Colon (tissue), 2 donors: Measurements from ENCODE around the gene LCN6.
"Not testable (repeated sequence)": the region's sequence is repeated elsewhere in the genome, so short reads cannot be mapped to it uniquely, and the experiment has no call there.

Source experiments
- FAIRE-seq: peaks from 2 replicates; lab custom pipeline; 2012; peaks lifted over from hg19 to GRCh38; lab: Jason Lieb, UNC
- donor health status: control.
- donor health status: control.

Gene LCN6, protein sequence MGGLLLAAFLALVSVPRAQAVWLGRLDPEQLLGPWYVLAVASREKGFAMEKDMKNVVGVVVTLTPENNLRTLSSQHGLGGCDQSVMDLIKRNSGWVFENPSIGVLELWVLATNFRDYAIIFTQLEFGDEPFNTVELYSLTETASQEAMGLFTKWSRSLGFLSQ

DNA sequence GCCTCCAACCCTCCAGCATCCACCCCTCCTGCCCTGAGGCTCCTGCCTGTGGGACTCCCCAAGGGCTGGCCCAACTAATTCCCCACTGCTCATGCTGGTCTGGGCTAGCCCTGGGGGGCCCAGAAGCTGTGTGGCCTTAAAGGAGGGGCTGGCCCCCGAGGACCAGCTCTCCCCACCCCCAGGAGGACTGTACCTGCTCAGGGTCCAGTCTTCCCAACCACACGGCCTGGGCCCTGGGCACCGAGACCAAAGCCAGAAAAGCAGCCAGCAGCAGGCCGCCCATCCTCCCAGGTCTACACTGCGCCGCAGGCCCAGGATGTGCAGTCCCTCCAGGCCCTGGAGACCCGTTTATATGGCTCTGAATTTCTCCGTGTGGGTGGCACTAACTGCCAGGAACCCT, at the start of gene LCN6:
TSS of gene LCN6 (minus strand) at position 325 of the 400 bp plus-strand sequence. CDS start at position 283, 42 bp downstream.
- FAIRE-seq: no peak

DNA sequence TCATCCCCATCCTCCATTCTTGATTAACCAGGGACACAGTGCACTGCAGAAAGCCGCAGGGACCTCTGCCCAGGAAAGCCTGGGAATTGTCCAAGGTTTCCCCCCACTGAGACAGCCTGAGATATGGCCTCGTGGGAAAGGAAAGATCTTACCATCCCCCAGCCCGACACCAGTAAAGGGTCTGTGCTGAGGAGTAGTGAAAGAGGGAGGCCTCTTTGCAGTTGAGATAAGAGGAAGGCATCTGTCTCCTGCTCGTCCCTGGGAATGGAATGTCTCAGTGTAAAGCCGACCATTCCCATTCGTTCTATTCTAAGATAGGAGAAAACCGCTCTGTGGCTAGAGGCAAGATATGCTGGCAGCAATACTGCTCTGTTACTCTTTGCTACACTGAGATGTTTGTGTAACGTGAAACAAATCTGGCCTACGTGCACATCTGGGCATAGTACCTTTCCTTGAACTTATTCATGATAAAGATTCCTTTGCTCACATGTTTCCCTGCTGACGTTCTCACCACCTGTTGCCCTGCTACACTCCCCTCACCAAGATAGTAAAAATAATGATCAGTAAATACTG, 48.5 kb upstream of the LCN6 start:
- not testable (repeated sequence) for FAIRE-seq

DNA sequence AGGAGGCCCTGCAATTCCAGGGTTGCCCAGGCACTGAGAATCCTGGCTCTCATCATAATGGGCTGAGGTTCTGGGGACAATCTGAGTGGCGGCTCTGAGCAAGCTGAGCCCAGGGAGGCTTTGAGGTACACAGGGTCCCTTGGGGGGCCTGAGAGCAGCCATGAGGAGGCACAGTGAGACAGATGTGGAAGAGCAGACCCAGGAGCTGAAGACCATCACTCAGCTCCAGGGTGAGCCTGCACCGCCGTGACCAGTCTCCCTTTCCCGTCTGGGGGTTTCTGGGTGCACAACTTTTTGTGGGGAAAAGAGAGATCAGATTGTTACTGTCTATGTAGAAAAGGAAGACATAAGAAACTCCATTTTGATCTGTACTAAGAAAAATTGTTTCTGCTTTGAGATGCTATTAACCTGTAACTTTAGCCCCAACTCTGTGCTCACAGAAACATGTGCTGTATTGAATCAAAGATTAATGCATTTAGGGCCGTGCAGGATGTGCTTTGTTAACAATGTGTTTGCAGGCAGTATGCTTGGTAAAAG, 48.0 kb upstream of the LCN6 start, which contains the start of gene CCDC183:
TSS of gene CCDC183 (plus strand) at position 101 of the 537 bp plus-strand sequence. CDS start at position 161, 60 bp downstream.
- no peak for FAIRE-seq

DNA sequence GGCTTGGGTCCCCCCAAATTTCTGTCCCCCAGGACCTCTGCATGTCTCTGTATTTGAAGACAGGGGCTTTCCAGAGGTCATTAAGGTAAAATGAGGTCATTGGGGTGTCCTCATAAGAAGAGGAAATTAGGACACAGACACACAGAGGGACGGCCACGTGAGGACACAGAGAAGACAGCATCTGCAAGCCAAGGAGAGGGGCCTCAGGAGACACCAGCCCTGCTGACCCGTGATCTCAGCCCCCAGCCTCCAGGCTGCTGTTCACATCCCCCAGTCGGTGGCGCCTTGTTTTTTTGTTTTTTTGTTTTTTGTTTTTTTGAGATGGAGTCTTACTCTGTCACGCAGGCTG, 46.6 kb upstream of the LCN6 start:
- no peak for FAIRE-seq

DNA sequence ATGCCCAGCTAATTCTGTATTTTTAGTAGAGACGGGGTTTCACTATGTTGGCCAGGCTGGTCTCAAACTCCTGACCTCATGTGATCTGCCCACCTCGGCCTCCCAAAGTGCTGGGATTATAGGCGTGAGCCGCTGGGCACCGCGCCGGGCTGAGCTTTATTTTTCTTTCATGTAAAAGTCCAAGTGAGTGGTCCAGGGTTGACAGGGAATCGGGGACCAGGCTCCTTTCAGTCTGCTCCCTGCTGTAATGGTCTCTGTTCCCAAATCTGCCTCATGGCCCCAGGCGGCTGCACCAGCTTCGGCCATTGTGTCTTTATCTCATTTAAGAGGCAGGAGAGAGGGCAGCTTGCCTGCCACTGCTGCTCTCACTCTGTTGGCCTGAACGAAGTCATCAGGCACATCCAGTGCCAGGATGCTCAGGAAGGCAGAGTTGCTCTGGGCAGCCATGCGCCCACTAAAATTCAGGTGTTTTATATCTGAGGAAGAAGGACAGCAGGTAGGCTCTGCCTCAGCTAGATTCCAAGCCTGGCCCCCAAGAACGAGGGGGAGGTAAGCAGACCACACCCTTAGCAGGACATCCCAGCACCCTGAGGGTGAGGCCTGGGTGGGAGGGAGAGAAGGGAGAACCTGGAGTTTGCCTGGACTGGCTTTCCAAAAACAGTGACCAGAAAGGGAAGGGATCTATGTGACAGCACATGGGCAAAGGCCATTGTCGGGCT, 46.1 kb upstream of the LCN6 start:
- FAIRE-seq: no peak

DNA sequence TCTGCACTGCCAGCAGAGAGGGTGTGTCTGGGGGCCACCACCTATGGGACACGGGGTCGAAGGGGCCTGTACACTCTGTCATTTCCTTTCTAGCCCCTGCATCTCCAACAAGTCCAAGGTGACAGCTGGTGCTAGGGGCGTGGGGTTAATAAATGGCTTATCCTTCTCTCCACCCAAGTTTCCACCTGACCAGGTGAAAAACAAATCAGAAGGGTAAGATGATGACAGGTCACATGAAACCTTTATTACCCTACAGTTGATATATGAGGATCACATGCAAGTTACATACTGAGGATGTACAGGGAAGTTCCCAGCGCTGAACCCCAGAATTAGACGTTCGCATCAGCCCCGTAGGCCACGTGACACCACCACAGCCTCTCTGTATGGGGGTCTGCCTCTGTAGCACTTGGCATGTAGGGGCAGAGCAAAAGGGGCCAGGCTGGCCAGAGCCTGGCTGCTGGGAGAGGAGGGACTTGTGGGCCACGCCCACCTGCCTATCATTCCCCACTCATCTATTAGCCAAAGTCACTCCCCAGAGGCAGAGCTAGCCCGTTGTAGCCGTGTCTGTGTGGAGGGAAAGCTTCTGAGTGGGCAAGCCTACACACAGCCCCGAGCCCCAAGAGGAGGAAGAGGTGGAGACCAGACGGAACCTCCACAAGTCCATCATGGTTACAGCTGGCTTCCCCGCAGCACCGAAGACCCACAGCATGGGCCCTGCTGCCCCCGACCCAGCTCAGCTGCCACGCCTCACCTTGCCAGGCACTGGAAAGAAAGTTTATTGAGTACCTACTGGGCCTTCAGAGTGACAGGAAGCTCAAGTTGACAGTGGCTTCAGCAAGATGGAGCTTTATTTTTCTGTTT, 45.0 kb upstream of the LCN6 start:
- FAIRE-seq: no peak

DNA sequence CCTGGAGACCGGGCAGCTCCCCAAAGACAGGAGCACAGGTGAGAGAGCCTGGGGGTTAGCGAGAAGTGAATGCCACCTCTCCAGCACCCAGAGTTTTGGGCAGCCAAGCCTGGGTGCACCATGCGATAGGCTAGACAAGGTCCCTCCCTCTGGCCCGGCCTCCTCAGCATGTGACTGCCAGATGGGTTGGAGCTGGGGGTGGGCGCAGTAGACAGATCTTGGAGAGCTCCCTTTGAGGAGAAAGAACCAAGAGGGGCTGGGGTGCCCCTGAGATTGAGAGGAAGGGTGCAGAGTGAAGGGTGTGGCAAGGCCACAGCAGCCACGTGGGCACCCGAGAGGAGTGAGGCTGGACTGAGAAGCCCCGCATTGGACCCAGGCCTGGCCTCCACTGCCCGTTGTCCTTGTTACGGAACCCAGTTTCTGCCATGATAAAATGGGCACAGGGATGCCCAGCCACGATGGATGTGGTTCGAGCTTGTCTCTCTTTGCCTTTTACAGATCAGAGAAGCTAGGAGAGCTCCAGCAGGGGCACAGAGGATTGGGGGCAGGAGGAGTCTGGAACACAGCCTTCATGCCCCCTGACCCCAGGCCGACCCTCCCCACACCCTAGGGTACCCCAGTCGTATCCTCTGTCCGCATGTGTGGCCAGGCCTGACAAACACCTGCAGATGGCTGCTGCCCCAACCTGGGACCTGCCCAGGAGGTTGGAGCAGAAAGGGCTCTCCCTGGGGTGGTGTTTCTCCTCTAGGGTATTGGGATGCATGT, 44.2 kb upstream of the LCN6 start:
- FAIRE-seq: no peak

DNA sequence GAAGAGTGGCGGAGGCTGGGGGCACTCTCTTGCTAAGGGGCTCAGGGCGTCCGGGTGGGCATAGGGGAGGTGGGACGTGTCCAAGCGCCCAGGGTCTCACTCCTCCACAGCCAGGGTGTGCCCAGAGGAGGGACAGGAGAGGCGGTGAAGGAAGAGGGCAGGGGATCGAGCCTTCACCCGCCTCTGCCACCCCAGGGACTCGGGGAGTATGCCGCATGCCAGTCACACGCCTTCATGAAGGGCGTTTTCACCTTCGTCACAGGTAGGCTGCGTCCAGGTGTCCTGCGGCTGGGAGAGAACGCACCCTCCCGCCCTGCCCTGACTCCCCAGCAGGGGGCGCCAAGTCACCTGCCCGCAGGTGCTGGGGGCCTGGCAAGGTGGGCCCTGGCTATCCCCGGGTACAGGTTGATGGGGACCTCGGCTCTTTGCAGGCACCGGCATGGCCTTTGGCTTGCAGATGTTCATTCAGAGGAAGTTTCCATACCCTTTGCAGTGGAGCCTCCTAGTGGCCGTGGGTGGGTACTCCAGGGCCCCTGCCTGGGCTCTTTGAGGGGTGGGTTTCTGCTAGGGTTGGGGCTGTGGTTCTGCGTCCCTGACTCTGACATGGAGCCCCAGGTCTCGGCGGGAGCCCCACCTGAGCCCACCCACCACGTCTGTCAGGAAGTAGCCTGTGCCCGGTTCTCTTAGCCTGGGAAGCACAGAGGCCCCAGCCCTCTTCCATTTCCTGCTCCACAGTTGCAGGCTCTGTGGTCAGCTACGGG, 43.4 kb upstream of the LCN6 start:
- no peak for FAIRE-seq

DNA sequence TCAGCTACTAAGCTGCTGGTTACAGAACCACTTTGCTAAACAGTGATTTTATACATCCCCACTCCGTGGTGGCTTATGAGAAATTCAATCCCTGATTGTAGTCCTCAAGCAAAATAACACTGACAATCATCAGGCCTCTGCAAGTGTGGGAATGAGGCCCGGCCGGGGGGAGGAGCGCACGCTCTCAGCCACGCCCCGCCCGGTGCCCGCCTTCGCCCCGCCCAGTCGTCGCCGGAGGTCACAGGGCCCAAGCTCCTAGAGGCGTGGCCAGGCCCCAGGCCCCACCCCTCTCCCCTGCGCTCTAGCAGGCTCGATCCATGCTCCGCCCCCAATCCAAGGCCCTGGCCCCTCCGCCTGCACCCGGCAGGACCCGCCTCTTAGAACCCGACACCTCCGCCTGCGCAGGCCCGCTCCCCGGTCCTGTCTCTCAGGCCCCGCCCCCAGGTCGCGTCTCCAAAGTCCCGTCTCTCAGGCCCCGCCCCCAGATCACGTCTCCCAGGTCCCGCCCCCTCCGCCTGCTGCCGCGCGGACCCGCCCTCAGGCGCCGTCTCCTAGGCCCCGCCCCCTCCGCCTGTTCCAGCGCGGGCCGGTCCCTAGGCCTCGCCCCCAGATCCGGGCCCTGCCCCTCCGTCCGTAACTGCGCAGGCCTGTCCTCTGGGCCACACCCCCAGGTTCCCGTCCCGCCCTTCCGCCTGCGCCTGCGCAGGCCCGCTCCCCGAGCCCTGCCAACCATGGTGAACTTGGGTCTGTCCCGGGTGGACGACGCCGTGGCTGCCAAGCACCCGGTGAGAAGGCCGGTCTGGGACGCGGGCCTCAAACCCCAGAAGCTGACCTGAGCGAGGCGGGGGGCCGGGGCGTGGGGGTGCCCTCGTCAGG, 42.6 kb upstream of the LCN6 start, which contains the start of gene TMEM141:
TSS of gene TMEM141 (plus strand) at position 705 of the 876 bp plus-strand sequence. CDS start at position 732, 27 bp downstream.
- no peak for FAIRE-seq

DNA sequence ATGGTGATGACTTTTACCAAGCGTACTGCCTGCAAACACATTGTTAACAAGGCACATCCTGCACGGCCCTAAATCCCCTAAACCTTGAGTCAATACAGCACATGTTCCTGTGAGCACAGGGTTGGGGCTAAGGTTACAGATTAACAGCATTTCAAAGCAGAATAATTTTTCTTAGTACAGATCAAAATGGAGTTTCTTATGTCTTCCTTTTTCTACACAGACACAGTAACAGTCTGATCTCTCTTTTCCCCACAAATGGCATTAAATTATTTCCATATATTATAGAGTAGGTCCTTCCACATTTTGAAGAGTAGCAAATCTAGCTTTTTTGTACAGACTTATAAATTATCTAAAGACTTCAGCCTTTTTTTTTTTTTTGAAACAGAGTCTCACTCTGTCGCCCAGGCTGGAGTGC, 41.2 kb upstream of the LCN6 start:
- FAIRE-seq: no peak

DNA sequence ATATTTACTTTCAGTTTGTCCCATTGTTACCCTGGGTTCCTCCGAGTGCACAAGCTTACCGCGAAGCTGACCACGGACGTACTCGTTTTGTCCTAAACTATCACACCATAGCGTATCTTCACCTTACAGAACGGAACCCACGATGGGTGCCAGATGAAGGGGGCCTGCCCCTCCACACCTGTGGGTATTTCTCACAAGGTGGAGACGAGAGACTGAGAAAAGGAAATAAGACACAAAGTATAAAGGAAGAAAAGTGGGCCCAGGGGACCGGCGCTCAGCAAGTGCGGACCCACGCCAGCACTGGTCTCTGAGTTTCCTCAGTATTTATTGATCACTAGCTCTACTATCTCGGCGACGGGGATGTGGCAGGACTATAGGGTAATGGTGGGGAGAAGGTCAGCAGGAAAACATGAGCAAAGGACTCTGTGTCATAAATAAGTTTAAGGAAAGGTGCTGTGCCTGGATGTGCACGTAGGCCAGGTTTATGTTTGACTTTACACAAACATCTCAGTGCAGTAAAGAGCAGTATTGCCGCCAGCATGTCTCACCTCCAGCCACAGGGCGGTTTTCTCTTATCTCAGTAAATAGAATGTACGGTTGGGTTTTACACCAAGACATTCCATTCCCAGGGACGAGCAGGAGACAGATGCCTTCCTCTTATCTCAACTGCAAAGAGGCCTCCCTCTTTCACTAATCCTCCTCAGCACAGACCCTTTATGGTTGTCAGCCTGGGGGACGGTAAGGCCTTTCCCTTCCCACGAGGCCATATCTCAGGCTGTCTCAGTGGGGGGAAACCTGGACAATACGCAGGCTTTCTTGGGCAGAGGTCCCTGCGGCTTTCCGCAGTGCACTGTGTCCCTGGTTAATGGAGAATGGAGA, 40.6 kb upstream of the LCN6 start:
- FAIRE-seq: not testable (repeated sequence)

DNA sequence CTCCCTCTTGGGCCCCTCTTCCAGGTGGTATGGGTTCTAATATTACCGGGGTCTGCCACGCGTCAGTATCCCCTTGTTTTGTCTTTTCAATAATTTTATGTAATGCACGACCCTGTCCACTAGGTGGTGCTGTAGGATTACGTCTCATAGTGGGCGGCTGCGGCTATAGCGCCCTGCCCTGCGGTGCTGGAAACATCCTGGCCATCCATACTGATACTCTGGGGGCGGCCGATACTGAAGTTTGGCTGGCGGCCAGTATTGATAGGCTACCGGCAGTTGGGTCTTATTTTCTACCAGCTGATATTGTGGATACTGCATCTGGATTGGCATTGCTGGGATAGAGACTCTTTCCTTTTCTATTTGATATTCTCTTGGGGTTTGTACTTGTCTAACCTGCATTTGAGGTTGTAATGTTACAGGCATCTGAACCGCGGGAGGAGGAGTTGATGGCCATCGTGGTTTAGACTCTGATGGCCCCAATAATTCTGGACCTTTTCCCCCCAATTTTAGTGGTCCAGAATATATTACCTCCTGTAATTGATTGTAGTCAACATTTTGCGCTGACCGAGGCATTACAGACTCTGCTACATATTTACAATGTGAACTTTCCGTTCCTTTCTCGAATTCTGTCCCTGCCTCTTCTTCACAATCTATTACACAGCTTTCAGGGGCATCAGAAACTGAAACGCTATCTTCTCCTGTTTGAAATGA, 39.5 kb upstream of the LCN6 start:
- FAIRE-seq: no peak

DNA sequence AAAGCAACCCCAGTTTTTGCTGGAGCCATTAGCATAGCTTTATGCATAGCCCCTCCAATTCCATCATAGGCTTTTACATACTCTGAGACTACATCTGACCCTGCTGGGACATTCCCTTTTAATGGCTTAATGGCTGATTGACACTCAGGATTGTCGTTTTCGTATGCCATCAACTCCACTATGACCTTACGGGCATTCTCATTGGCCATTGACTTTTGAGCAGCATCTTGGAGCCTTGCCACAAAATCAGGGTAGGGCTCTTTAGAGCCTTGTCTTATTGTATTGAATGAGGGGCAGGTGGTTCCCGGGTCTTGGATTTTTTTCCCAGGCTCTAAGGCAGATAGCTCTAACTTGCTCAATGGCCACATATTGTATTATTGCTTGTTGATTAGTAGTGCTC, 38.7 kb upstream of the LCN6 start:
- not testable (repeated sequence) for FAIRE-seq

DNA sequence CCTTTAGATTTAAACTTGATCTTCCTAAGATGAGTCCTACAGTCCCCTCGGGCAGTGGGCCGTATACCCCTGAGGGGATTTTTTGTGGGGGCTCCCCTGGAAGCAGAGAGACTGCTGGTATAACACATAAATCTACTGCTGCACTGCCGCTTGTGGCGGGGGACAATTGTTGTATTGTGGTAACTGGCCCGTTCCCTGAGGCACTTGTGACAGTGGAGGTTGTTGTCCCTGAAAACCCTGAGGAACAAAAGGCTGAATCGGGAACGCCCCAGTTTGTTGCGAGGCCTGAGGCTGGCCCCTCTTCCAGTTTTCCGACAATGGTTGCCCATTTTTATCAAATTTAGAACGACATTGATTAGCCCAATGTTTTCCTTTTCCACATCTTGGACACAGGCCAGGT, 38.1 kb upstream of the LCN6 start:
- no peak for FAIRE-seq

DNA sequence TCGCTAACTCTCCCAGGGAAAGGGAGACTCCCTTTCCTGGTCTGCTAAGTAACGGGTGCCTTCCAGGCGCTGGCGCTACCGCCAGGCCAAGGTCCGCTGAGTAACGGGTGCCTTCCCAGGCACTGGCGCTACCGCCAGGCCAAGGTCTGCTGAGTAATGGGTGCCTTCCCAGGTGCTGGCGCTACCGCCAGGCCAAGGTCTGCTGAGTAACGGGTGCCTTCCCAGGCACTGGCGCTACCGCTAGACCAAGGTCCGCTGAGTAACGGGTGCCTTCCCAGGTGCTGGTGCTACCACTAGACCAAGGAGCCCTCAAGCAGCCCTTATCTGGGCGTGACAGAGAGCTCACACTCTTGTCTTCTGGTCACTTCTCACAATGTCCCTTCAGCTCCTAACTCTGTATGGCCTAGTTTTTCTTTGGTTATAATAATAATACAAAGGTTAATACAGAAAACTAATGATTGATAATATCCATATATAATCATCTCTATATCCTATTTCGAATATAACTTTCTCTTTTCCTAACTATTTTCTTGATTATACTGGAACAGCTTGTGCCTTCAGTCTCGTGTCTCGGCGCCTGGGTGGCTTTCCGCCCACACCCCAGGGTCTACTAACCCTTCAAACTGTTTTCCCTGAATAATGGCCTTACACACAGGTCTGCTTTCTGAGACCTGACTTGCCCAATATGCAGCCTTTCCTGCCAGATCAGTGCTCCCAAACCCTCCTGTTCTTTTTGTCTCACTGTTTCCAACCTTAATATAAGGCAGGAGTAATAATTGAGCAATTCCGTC, 37.4 kb upstream of the LCN6 start:
- not testable (repeated sequence) for FAIRE-seq

DNA sequence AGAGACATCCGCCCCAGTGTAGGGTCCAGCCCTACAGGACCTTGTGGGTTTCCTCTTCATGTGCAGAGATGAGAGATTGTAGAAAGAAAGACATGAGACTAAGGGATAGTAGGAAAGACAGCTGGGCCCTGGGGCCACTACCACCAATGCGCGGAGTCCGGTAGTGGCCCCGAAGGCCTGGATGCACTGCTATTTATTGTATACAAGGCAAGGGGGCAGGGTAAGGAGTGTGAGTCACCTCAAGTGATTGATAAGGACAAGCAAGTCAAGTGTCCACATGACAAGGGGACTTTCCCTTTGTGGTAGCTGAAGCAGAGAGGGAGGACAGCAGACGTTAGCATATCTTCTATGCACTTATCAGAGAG, 36.7 kb upstream of the LCN6 start:
- FAIRE-seq: no peak
